ENCODE results near the gene NLRP14.
A peak's percentile ranks its signal among the peaks of the same experiment; 100 is the strongest.

Gene NLRP14

GRCh38 chr11:7020183-7020917 lies at the start of gene NLRP14, which contains the start of gene ZNF214:
TSS of gene NLRP14 (plus strand) at chr11:7020479. CDS start at chr11:7038587, 18,108 bp downstream.
TSS of gene ZNF214 (minus strand) at chr11:7020346. CDS start at chr11:7002835, 17,511 bp downstream.
- DNase-seq, result peak; percentile 43 to 83

DNA sequence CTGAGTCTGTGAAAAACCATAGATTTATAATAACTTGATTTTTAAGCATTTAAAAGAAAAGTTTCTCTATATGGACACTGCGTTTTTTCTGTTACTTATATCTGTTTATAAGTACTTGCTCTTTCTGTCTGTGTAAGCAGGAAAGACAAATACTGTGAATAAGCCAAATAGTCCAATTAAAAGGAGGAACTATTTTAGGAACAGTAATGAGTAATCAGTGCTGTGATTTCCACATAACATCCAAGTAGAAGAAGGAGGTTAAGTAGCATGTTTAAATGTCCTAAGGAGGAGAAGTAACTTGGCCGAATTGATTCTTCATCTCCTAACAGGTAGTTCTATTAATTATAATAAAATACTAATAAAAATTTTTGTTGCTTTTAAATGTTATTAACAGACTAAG lies 40.9 kb upstream of the NLRP14 start:
- DNase-seq, result no peak

DNA sequence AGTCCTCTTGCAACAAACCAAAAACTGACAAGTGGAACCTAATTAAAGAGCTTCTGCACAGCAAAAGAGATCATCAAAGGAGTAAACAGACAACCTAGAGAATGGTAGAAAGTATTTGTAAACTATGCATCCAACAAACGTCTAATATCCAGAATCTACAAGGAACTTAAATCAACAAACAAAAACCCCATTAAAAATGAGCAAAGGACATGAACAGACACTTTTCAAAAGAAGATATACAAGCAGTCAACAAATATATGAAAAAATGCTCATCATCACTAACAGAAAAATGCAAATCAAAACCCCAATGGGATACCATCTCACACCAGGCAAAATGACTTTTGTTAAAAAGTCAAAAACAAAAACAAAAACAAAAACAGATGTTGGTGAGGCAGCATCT lies 33.8 kb upstream of the NLRP14 start:
- no peak for DNase-seq

- DNase-seq, result no peak
These were observed 31.8 kb upstream of the NLRP14 start for GRCh38 chr11:6988506-6988905.

DNA sequence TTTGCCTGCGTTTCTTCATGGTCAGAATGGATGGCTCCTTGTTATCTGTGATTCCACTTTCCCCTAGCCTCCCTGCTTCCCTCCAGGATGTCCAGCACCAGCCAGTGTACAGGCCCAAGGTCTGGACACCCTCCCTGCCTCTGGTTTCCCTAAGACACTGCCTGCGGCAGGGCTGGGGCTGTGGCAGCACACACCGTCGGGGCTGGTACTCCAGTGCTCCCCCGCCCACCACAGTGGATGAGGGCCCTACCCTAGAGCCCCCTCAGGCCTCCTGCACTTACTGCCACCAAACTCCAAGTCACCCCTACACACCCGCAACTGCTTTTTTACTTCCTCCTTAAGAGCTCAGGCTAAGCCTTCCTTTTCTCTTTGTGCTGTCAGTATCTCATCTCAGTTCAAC lies 29.1 kb upstream of the NLRP14 start:
- no peak for DNase-seq

DNA sequence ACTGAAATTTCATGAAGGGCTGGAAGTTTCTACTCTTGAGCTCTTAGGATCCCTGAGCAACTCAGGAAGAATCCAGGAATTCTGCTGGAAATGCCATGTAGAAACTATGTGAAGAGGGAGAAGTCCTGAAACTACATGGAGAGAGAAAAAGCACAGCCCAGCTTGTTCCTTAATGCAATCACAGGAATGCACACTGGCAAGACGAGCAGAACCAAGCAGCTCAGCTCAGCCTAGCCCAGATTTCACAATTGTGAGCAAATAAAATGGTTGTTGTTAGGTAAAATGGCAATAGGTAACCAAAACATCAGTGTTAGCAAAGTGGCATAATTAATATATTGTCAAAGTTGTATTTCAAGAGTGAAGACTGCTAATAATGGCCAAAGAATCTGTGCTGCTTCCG lies 28.3 kb upstream of the NLRP14 start:
- no peak for DNase-seq

DNA sequence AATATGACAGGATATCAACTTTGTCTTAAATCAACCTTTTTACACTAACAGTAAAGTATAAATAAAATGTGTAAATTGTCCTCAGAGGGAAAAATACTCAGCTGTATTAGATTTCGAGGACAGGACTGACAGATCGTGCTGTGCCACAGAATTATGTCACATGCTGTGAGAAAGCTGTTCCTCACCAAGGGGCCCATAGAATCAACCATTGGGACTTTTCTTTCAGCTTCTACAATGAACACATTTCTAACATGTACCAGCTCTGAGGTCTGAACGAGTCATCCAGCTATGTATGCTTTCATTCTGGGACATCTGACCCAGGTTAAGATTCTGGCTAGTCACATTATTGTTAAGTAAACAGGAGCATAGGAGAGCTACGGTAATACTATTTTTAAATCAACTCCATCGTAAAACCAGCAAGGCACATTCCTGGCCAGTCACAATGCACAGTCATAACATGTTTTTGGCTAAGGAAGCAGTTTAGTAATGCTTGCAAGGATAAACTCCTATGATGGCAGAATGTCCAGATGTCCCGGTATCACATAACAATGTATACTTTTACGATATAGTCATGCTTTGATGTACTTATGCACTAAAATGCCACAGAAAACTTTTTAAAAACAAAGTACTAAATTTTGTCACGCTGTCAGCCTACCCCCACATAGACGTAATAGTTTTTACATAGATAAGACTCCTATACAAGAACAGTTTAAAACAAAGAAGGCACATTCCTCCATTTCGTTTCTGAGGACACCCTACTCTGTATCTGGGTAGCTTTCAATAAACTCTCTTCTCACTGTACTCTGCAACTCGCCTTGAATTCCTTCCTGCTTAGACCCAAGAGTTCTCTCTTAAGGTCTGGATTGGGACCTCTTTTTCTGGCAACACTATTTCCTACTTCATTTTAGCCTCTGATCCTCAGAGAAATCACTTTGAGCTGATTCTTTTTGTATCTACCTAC lies 27.5 kb upstream of the NLRP14 start:
- DNase-seq, result no peak

GRCh38 chr11:6995703-6996102 lies 24.6 kb upstream of the NLRP14 start:
- no peak for DNase-seq

- DNase-seq, result no peak
These were observed 15.8 kb upstream of the NLRP14 start for GRCh38 chr11:7004482-7004881.

DNA sequence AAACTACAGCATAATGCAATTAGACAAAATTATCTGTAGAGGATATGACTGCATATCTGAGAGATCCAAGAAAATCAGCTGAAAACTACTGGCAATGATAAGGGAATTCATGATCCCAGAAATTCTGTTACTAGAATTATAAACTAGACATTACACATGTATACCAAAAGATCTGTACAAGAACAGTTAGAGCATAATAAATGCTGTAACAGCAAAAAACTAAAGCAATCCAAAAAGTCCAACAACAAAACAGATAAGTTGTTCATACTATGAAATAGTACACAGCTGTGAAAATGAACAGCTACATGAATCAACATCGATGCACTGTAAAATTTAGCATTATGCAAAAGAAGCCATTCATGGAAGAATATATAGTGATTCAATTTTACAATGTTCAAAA lies 6.2 kb upstream of the NLRP14 start:
- DNase-seq, result no peak

DNA sequence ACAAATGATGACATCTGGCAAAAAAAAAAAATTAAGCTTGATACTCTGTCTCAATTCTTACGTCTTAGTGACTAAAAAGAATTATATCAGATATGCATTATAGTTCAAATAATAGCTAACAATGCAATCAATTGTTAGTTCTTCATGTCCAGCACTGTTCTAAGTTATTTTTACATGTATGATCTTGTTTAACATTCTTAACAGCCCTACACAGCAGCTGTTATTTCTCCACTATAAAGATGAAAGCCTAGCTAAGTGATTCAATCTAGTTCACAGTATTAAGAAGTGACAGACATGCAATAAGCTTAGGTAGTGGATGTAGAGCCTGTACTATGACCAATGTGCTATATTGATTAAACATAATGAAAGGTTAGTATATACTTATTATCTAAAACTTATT lies 4.3 kb upstream of the NLRP14 start:
- no peak for DNase-seq

DNA sequence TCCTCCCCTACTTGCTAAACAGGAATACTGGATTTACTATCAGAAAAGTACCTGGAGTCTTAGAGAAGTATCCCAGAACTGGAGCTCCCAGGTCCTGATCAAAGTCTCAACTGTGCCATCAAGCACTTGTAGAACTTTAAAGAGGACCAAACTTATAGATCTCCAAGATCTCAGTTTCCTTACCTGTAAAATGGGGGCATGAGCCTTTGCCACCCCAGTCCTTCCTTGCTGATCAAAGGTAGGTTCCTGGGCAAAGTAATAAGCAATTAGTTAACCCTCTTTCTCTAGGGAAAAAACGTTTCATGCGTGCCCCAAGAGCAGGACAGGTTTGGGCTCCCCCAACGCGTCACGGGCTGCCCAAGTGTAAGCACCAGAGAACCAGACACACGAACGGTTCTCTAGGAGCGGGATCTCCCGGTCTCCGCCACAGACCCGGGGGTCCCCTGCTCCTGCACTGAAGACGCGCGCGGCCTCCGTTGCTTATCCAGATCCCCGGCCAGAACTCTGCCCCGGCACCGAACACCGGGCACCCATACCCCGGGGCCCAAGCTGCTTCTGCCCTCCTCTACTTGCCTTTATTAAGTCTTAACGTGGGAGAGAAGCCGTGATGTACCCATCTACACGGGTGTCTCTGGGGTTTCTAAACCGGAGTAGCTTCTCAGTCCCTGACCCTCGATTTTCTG lies 638 bp upstream of the NLRP14 start:
- DNase-seq, result no peak

DNA sequence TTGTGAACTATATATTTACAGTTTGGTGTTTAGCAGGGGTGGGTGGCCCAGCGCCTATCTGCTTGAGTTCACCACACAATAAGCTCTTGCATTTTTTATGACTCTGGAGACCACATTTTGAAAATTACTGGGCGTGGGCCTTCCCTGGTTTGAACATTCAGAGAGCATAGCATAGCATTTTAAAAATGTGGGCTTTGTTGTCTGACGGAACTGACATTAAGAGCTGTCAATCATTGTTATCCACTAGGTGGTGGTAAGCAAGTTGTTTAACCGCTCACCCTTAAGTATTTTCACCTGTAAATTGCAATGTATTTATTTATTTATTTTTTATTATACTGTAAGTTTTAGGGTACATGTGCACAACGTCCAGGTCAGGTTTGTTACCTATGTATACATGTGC lies 1.0 kb downstream of the NLRP14 start:
- no peak for DNase-seq

- no peak for DNase-seq
These were observed 7.9 kb downstream of the NLRP14 start for GRCh38 chr11:7028141-7028540.

- no peak for DNase-seq
These were observed 10.6 kb downstream of the NLRP14 start for GRCh38 chr11:7030836-7031235.

DNA sequence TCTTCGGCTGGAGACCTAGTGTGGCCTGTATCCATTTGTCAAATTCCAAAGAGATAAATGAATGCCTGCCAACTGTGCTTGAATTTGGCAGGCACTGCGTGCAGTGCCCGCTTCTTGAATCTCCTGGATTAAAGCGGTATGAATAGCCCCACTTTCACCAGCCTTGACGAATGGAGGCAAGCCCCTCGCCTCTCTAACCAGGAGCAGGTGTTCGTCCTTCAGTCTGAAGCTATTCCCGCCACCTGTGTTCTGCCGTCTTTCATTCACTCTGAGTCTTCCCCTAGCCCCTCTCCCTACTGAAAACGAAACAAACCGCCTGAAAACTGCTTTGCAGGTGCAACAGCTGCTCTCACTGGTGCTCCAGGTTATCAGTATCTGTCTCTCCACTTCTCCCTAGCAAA lies 11.2 kb downstream of the NLRP14 start:
- no peak for DNase-seq

- no peak for DNase-seq
These were observed 12.4 kb downstream of the NLRP14 start for GRCh38 chr11:7032692-7033091.

- DNase-seq, result no peak
These were observed 13.7 kb downstream of the NLRP14 start for GRCh38 chr11:7034019-7034418.

DNA sequence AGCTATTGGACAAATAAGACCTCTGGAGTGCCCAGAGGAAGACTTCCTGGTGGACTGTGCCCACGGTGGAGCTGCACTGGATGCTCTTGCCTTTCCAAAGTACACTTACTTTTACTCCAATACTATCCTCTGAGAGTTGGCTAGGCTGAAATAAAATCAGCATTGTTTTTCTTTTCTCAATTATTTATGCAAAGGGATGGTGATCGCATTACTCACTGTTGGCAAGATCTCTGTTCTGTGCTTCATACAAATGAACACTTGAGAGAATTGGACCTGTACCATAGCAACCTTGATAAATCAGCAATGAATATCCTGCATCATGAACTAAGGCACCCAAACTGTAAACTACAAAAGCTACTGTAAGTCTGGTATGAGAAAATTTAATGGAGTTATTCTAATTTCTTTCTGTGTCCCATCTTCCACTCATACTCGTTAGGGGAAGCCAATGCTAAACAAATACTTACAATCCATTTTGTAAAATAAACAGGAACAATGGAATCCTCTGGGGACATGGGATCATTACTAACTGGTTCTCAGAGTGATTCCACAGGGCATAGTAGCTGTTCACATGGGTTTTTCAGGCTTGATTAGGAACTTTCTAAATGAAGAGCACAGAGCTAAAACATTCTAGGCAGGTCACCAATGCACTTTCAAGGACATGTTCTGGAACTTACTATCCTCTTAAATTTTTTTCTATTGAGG lies 26.3 kb downstream of the NLRP14 start:
- no peak for DNase-seq

- DNase-seq, result no peak
These were observed 29.9 kb downstream of the NLRP14 start for GRCh38 chr11:7050191-7050590.

GRCh38 chr11:7056828-7057513 lies 36.7 kb downstream of the NLRP14 start:
- no peak for DNase-seq

DNA sequence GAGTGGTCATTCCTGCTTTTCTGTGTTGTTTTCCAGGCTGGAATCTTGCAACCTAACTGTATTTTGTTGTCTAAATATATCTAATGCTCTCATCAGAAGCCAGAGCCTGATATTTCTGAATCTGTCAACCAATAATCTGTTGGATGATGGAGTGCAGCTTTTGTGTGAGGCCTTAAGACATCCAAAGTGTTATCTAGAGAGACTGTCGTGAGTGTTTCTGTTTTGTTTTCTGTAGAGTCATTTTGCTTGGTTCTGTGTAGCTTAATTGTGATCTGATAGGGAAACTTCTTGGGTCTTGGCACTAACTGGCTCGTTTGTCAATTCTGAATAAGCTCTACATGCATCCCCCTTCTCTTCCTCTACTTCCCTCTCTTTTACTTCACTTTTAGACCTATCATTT lies 37.4 kb downstream of the NLRP14 start:
- no peak for DNase-seq

All from SW 1271 (cell line).